MG63 (cell line): ENCODE results near the gene INF2. TPM values are rescaled to one million over a fixed set of nuclear protein-coding genes. Genes with fewer than 3 reads are reported as not detected.

ENCODE experiments used
- DNase-seq: peaks from one replicate; pipeline ENCODE4 v3.0.0-alpha.2; 2020
- H3K27me3 ChIP-seq: fragments of 250-450 bp; sonication (Bioruptor Pico); 2 replicates; pipeline ENCODE4 v1.5.1; 2020; ENCODE audit warnings: mild to moderate bottlenecking, moderate library complexity
- H3K36me3 ChIP-seq: fragments of 250-450 bp; sonication (Bioruptor Pico); 2 replicates; pipeline ENCODE4 v1.5.1; 2020; ENCODE audit warnings: mild to moderate bottlenecking, moderate library complexity
- H3K4me3 ChIP-seq: fragments of 250-450 bp; sonication (Bioruptor Pico); 2 replicates; pipeline ENCODE4 v1.5.1; 2020; ENCODE audit warnings: mild to moderate bottlenecking, moderate library complexity
- H3K9me3 ChIP-seq: fragments of 250-450 bp; sonication (Bioruptor Pico); 2 replicates; pipeline ENCODE4 v1.5.1; 2020; ENCODE audit warnings: mild to moderate bottlenecking, moderate library complexity
- total RNA-seq: library from RNA; depleted of rRNA; stranded (reverse); fragments of >200 nt; shearing (Covaris generic); gene quantifications from 2 replicates; pipeline ENCODE4 v1.2.3, GENCODE V29; 2014; ENCODE audit warnings: low replicate concordance

The INF2 gene
- total RNA-seq, 1 experiment from 2014 or later = 31.4 TPM

GRCh38 chr14:104680806-104681688 lies 8.4 kb upstream of the INF2 start:
- Histone ChIP-seq H3K4me3 (peak overlapping the region; percentile 40), H3K36me3 (no peaks in the 10 kb centered on the region), H3K27me3 (no peaks in the 10 kb centered on the region), H3K9me3 (no peaks in the 10 kb centered on the region)
- peak; percentile 82 for DNase-seq

GRCh38 chr14:104681689-104682074 lies 7.7 kb upstream of the INF2 start:
- Histone ChIP-seq H3K36me3 (no peaks in the 10 kb centered on the region), H3K27me3 (no peaks in the 10 kb centered on the region), H3K4me3 (peak overlapping the region; percentile 40), H3K9me3 (no peaks in the 10 kb centered on the region)
- peak; percentile 93 for DNase-seq

- peak; percentile 32 for DNase-seq
- Histone ChIP-seq H3K27me3 (no peaks in the 10 kb centered on the region), H3K9me3 (no peaks in the 10 kb centered on the region), H3K4me3 (peak overlapping the region; percentile 40), H3K36me3 (no peaks in the 10 kb centered on the region)
These were observed 7.3 kb upstream of the INF2 start for GRCh38 chr14:104682107-104682593.

GRCh38 chr14:104683653-104684448 lies 5.6 kb upstream of the INF2 start:
- H3K4me3 ChIP-seq = no peak overlapping the region
- no peak for DNase-seq
- no peaks in the 10 kb centered on the region for H3K36me3 ChIP-seq
- H3K9me3 ChIP-seq = no peaks in the 10 kb centered on the region
- no peaks in the 10 kb centered on the region for H3K27me3 ChIP-seq

GRCh38 chr14:104684449-104684821 lies 5.0 kb upstream of the INF2 start:
- Histone ChIP-seq H3K9me3 (no peaks in the 10 kb centered on the region), H3K4me3 (no peak overlapping the region), H3K36me3 (no peaks in the 10 kb centered on the region), H3K27me3 (no peaks in the 10 kb centered on the region)
- DNase-seq = no peak

GRCh38 chr14:104685216-104685997 lies 4.0 kb upstream of the INF2 start:
- Histone ChIP-seq H3K27me3 (no peaks in the 10 kb centered on the region), H3K9me3 (no peaks in the 10 kb centered on the region), H3K4me3 (no peak overlapping the region), H3K36me3 (no peaks in the 10 kb centered on the region; the same call in 1 of the 2 replicates)
- DNase-seq = no peak

GRCh38 chr14:104685998-104686610 lies 3.3 kb upstream of the INF2 start:
- H3K27me3 ChIP-seq = no peaks in the 10 kb centered on the region
- no peaks in the 10 kb centered on the region for H3K9me3 ChIP-seq
- H3K36me3 ChIP-seq = peaks cover 3% of the 10 kb centered on the region
- H3K4me3 ChIP-seq = no peak overlapping the region
- DNase-seq = no peak

- H3K27me3 ChIP-seq = no peaks in the 10 kb centered on the region
- H3K9me3 ChIP-seq = no peaks in the 10 kb centered on the region
- peaks cover 3% of the 10 kb centered on the region for H3K36me3 ChIP-seq
- H3K4me3 ChIP-seq = no peak overlapping the region
- no peak for DNase-seq
These were observed 2.5 kb upstream of the INF2 start for GRCh38 chr14:104686624-104687517.

GRCh38 chr14:104687601-104688504 lies 1.6 kb upstream of the INF2 start:
- peak overlapping the region; percentile 44 for H3K4me3 ChIP-seq
- no peaks in the 10 kb centered on the region for H3K27me3 ChIP-seq
- peaks cover 3% of the 10 kb centered on the region for H3K36me3 ChIP-seq
- H3K9me3 ChIP-seq = no peaks in the 10 kb centered on the region
- DNase-seq = peak; percentile 96

- no peaks in the 10 kb centered on the region for H3K27me3 ChIP-seq
- peaks cover 3% of the 10 kb centered on the region for H3K36me3 ChIP-seq
- H3K4me3 ChIP-seq = peak overlapping the region; percentile 44
- no peaks in the 10 kb centered on the region for H3K9me3 ChIP-seq
- DNase-seq = peak; percentile 62
These were observed 811 bp upstream of the INF2 start for GRCh38 chr14:104688505-104689108.

GRCh38 chr14:104689881-104690711 lies 678 bp downstream of the INF2 start:
- no peaks in the 10 kb centered on the region for H3K27me3 ChIP-seq
- H3K9me3 ChIP-seq = no peaks in the 10 kb centered on the region
- peak; percentile 22 for DNase-seq
- peak overlapping the region; percentile 66 for H3K4me3 ChIP-seq
- H3K36me3 ChIP-seq = peaks cover 3% of the 10 kb centered on the region

GRCh38 chr14:104690861-104691455 lies 1.5 kb downstream of the INF2 start:
- no peak for DNase-seq
- H3K27me3 ChIP-seq = no peaks in the 10 kb centered on the region
- H3K4me3 ChIP-seq = peak overlapping the region; percentile 66
- H3K9me3 ChIP-seq = no peaks in the 10 kb centered on the region
- H3K36me3 ChIP-seq = peaks cover 3% of the 10 kb centered on the region

- Histone ChIP-seq H3K4me3 (no peak overlapping the region), H3K9me3 (no peaks in the 10 kb centered on the region), H3K27me3 (no peaks in the 10 kb centered on the region), H3K36me3 (peaks cover 6% of the 10 kb centered on the region)
- DNase-seq = no peak
These were observed 2.3 kb downstream of the INF2 start for GRCh38 chr14:104691546-104692260.
